NK-92 (cell line): ENCODE results near the gene UBE2O.

Source experiments
- DNase-seq: peaks from one replicate; lab custom pipeline; 2025; ENCODE audit not compliant: unreplicated experiment; lab: John Stamatoyannopoulos, UW

Gene UBE2O

DNA sequence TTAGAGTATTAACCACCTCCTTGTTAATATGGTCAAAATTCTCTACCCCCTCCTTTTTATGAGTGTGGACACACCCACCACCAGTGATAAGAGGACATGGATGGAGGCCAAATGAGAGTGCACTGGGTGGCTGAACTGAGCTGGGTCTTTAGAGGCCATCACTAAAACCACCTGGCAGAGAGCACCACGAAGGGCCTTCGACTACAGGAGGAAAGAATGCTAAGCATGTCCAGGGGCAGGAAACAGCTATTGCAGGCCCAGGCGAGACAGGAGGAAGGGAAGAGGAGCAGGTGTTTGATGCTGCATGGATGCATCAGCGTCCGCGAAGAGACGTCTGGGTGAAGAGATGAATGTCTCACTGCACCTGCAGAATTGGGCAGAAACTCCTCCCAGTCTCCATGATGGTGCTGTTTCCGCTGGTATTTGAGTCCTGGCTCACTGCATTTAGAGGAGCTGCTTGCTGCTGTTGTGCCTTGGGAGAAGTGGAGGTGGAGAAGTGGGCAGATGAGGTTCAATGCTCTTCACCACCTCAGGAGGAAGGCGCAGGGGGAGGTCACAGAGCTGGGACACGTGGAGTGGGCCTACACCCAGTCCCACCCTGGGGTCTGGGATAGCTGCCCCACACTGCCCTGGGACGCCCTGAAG, 35.3 kb downstream of the UBE2O start:
- DNase-seq, result no peak

DNA sequence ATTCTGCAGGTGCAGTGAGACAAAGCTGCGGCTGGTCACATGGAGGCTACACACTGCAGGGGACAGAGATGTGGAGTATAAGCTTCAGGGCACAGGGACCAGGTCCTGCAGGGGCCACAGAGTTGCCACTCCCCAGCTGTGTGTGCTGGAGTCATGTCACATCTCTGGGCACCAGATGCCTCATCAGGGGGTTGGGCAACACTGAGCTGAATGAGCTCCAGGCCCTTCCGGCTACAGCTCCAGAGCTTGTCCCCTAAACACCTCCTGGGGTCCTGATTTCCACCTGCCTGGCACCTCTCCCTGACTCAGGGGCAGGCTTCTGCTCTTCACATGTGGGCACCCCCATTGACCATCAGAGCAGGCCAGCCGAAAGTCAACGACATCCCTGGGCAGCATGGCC, 36.1 kb downstream of the UBE2O start:
- DNase-seq, result no peak

- DNase-seq, result no peak
These were observed 36.5 kb downstream of the UBE2O start for GRCh38 chr17:76416457-76416856.

GRCh38 chr17:76415786-76416185, 37.2 kb downstream of the UBE2O start:
- DNase-seq, result no peak

- no peak for DNase-seq
These were observed 38.3 kb downstream of the UBE2O start for GRCh38 chr17:76414334-76415295.

DNA sequence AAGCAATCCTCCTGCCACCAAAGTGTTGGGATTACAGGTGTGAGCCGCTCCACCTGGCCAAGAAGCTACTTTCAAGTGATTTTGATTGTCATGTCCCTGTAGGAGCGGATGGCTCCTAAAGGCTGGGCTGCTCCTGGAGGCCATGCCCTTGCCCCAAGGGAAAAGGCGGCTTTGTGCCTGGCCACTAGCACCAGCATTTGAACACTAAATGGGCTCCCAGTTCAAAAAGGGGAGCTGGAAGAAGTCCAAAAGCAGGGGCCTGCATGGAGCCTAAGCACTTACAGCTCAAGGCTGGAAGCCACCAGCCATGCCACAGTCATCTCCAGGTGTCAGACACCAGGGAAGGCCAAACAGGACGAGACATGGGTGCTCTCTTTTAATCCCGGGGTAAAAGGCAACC, 41.7 kb downstream of the UBE2O start:
- no peak for DNase-seq

GRCh38 chr17:76410328-76410965, 42.5 kb downstream of the UBE2O start:
- no peak for DNase-seq

- no peak for DNase-seq
These were observed 44.7 kb downstream of the UBE2O start for GRCh38 chr17:76408037-76408849.

DNA sequence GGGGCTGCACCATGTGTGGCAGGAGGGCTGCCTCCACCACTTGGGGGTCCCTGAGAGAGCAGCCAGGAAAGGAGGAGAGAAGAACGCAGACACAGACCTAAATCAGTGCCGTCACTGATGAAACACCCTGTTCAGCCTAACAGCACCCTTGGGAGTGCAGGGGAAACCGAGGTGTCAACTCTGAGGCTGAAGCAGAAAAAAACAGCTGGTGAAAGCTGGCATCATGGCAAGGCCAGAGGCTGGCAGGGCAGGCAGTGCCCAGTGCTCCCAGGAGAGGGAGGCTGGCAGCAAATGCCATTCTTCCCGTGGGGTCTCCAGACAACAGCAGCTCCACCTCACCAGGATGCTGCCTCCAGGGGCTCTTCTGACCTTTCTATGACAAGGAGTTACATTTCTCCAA, 45.4 kb downstream of the UBE2O start:
- DNase-seq, result no peak

DNA sequence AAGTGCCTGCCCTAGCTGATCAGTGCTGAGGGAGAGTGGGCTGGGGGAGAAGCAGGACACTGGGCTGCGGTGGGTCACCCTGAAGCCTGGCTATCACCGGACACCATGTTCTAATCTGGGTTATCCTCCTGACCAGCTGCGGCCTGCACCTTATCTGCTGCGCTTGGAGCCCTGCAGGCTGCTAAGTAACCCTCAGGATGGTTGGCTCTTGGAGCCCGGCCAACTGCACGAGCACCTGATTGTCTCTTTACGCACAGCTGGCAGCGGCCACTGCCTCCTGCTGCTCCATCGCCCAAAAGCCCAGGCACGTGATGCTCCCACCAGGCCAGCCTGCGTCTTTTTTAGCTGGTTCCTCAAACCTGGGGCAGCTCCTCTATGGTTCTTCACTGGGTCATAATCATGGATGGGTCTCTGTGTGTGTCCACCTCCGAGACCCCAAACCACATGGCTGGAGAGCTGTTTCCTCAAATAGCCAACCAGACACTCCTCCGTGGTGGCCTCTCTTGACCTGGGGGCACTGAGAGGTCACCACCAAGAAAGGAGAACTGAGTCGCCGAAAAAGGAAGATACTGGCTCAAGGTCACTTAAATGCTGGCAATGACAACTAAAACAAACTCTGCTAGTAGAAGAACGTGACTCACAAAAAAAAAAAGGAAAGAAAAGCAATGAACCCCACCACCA, 46.8 kb downstream of the UBE2O start:
- DNase-seq, result no peak

GRCh38 chr17:76405607-76405966, 47.4 kb downstream of the UBE2O start:
- no peak for DNase-seq

- DNase-seq, result no peak
These were observed 47.9 kb downstream of the UBE2O start for GRCh38 chr17:76404976-76405563.

DNA sequence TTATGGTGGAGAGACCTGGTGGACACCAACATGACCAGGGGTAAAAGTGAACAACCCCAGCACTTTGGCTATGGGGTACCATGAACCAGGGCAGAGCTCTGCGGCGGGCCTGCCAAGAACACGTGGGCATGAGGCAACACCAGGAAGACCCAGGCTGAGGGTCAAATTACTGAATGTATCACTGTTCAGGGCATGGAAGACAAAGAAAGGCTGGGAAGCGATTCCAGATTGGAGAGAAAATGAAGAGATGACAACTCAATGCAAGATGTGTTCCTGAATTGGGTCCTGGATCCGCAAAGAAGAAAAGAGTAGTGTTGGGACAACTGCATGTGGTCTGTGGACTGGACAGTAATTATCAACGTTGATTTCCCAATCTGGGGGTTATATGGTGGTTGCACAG, 48.7 kb downstream of the UBE2O start:
- no peak for DNase-seq

- no peak for DNase-seq
These were observed 50.2 kb downstream of the UBE2O start for GRCh38 chr17:76402711-76403110.

DNA sequence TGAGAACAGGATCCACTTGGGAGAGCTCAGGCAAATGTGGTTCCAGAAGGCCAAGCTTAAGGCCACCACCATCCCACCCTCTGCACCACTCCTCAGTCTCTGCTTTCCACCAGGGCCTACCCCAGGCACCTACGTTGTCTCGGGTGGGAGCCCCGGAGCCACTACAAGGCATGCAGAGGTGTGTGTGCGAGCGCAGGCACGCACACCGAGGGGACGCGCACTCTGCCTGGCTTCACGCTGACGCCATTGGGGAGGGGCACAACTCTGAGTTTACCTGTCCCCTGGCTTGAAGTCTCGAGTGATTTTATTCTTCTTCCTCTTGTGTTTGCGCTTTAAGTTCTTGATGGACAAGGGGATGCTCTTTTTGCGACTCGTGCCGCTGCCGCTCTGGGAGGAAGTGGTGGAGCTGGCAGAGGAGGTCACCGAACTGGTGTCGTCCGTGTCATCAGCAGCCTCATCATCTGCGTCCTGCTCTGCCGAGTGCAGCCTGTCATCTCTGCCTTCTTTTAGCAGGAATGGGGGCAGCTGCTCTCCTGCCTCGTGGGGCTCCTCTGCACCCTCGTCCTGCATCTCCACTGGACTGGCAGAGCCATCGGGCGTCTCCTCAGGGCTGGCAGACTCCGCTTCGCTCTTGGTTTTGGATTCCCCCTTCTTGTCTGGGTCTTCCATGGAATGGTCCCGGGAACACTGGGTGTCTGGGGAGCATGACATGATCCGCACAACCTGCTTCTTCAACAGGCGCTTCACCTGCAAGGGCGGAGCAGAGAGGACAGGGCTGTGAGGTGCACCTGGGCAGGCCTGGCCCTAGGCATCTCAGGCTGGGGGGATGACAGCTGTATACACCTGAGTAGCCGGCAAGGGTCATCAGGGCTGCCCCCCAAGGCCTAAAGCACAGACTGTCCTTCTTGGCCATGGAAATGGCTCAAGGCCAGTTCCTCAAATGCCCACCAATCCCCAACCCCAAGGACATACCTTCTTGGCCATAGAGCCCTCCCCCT, 53.5 kb downstream of the UBE2O start:
- DNase-seq, result no peak

DNA sequence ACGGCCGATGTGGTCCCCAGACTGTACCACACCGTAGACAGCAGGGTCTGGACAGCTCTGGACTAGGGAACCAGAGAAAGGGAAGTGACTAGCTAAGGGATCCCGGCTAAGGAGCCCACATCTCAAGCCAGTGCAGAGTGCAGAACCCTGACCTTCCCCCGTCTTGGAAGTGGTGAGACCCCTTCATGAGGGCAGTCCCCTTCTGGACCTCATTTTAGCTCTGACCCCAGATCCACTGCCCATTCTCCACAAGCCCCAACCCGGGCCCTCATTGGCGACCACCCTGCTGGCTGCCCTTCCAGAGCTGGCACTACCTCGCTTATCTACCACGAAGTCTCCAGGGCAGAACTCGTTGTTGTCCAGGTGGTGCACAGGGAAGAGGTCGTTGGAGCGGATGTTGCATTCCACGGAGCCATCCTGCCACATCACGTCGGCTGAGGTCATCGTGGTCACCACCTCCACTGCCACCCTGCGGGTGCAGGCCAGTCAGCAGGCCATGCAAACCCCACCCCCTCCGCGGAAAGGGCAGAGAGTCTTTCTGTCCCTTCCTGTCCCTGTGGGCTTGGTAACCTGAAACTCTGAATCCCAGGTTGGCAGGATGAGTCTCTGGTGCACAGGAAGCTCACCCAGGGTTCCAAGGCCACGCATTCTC, 54.3 kb downstream of the UBE2O start:
- DNase-seq, result no peak

- no peak for DNase-seq
These were observed 55.0 kb downstream of the UBE2O start for GRCh38 chr17:76397687-76398522.

GRCh38 chr17:76397184-76397583, 55.8 kb downstream of the UBE2O start:
- DNase-seq, result no peak
